Measurements from ENCODE around the gene DCLK2. TPM values are rescaled to one million over a fixed set of nuclear protein-coding genes. Genes with fewer than 3 reads are reported as not detected.

Gene DCLK2
- total RNA-seq, 1 donor from 2014 or later = 12.6 TPM

GRCh38 chr4:150278206-150278605 is 200.0 kb downstream of the DCLK2 start:
- Mint-ChIP-seq H3K27ac (ENCODE audit: unreplicated experiment) (no peak overlapping the region), H3K27me3 (ENCODE audit: unreplicated experiment) (no peaks in the 10 kb centered on the region), H3K9me3 (ENCODE audit: unreplicated experiment) (peaks cover 14% of the 10 kb centered on the region), H3K4me1 (ENCODE audit: unreplicated experiment) (peaks cover 51% of the 10 kb centered on the region), H3K4me3 (ENCODE audit: unreplicated experiment) (no peak overlapping the region), H3K36me3 (ENCODE audit: unreplicated experiment) (peaks cover 41% of the 10 kb centered on the region)
- no peak for DNase-seq (ENCODE audit: extremely low spot score, unreplicated experiment)
- TF ChIP-seq CTCF (IDR thresholded peaks at IDR 0.05) = no peak

GRCh38 chr4:150280081-150280895 is 202.0 kb downstream of the DCLK2 start:
- no peak for DNase-seq (ENCODE audit: extremely low spot score, unreplicated experiment)
- Mint-ChIP-seq H3K36me3 (ENCODE audit: unreplicated experiment) (peaks cover 26% of the 10 kb centered on the region), H3K27ac (ENCODE audit: unreplicated experiment) (peak overlapping the region; percentile 97), H3K27me3 (ENCODE audit: unreplicated experiment) (no peaks in the 10 kb centered on the region), H3K9me3 (ENCODE audit: unreplicated experiment) (peaks cover 4% of the 10 kb centered on the region), H3K4me3 (ENCODE audit: unreplicated experiment) (peak overlapping the region; percentile 34), H3K4me1 (ENCODE audit: unreplicated experiment) (peaks cover 64% of the 10 kb centered on the region)
- TF ChIP-seq CTCF (IDR thresholded peaks at IDR 0.05) = no peak

GRCh38 chr4:150280975-150281374 is 202.7 kb downstream of the DCLK2 start:
- peak overlapping the region; percentile 97 for H3K27ac Mint-ChIP-seq (ENCODE audit: unreplicated experiment)
- no peak for TF ChIP-seq CTCF (IDR thresholded peaks at IDR 0.05)
- H3K4me3 Mint-ChIP-seq (ENCODE audit: unreplicated experiment) = peak overlapping the region; percentile 34
- no peaks in the 10 kb centered on the region for H3K9me3 Mint-ChIP-seq (ENCODE audit: unreplicated experiment)
- DNase-seq (ENCODE audit: extremely low spot score, unreplicated experiment) = no peak
- no peaks in the 10 kb centered on the region for H3K27me3 Mint-ChIP-seq (ENCODE audit: unreplicated experiment)
- H3K36me3 Mint-ChIP-seq (ENCODE audit: unreplicated experiment) = peaks cover 22% of the 10 kb centered on the region
- peaks cover 66% of the 10 kb centered on the region for H3K4me1 Mint-ChIP-seq (ENCODE audit: unreplicated experiment)

GRCh38 chr4:150283689-150284088 is 205.4 kb downstream of the DCLK2 start:
- peaks cover 9% of the 10 kb centered on the region for H3K36me3 Mint-ChIP-seq (ENCODE audit: unreplicated experiment)
- H3K4me1 Mint-ChIP-seq (ENCODE audit: unreplicated experiment) = peaks cover 59% of the 10 kb centered on the region
- peak overlapping the region; percentile 97 for H3K27ac Mint-ChIP-seq (ENCODE audit: unreplicated experiment)
- TF ChIP-seq CTCF (IDR thresholded peaks at IDR 0.05) = no peak
- DNase-seq (ENCODE audit: extremely low spot score, unreplicated experiment) = no peak
- no peaks in the 10 kb centered on the region for H3K27me3 Mint-ChIP-seq (ENCODE audit: unreplicated experiment)
- no peaks in the 10 kb centered on the region for H3K9me3 Mint-ChIP-seq (ENCODE audit: unreplicated experiment)
- peak overlapping the region; percentile 67 for H3K4me3 Mint-ChIP-seq (ENCODE audit: unreplicated experiment)

GRCh38 chr4:150286656-150287055 is 208.4 kb downstream of the DCLK2 start:
- no peak for TF ChIP-seq CTCF (IDR thresholded peaks at IDR 0.05)
- Mint-ChIP-seq H3K4me3 (ENCODE audit: unreplicated experiment) (no peak overlapping the region), H3K27me3 (ENCODE audit: unreplicated experiment) (no peaks in the 10 kb centered on the region), H3K27ac (ENCODE audit: unreplicated experiment) (no peak overlapping the region), H3K36me3 (ENCODE audit: unreplicated experiment) (peaks cover 9% of the 10 kb centered on the region), H3K4me1 (ENCODE audit: unreplicated experiment) (peaks cover 30% of the 10 kb centered on the region), H3K9me3 (ENCODE audit: unreplicated experiment) (no peaks in the 10 kb centered on the region)
- no peak for DNase-seq (ENCODE audit: extremely low spot score, unreplicated experiment)
